Fibroblast of skin of left biceps (primary cell): ENCODE measurements around the gene MED10.

Source experiments
- DNase-seq, 2 experiments: peaks; one replicate each; pipeline ENCODE4 v3.0.0-alpha.2; 2013; ENCODE audit warnings: low read depth in 2 of 2

The MED10 gene, protein sequence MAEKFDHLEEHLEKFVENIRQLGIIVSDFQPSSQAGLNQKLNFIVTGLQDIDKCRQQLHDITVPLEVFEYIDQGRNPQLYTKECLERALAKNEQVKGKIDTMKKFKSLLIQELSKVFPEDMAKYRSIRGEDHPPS

DNA sequence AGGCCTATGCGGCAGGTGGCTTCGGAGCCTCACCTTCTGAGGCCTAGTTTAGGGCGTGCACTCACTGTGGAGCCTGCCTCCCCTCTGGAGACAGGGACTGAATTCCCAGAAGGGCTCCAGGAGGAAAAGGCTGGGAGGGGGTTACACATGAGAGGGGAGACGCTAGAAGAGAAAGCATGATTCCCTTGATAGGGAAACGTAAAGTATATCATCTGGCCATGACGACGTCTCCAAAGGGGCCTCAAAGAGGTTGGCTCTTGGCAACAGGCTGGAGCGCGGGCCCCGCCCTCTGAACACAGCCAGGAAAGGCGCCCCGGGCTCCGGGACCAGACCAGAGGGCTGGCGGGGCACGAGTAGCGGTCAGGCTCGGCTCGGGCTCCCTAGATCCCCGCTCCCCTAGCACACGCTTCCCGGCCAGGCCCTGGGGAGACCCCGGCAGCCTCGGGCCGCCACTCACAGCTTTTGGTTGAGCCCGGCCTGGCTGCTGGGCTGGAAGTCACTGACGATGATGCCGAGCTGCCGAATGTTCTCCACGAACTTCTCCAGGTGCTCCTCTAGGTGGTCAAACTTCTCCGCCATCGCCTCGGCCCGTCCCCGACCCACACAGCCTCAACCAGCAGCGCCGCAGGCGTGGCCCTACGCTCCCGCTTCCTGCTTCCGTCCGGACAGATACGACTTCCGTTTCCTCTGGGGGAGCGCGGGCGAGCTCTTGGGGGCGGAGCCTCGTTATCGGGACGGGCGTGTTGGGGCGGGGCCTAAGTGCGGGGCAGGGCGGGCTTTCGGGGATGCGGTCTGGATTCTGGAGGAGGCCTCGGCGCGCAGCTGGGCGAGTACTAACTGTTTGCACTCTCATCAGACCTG, at the start of gene MED10:
Gene MED10, minus strand, starts transcription at position 643 of the 861 bp plus-strand sequence. Its CDS starts 64 bp downstream, at position 579.
- DNase-seq: peak; percentile 81 to 82

DNA sequence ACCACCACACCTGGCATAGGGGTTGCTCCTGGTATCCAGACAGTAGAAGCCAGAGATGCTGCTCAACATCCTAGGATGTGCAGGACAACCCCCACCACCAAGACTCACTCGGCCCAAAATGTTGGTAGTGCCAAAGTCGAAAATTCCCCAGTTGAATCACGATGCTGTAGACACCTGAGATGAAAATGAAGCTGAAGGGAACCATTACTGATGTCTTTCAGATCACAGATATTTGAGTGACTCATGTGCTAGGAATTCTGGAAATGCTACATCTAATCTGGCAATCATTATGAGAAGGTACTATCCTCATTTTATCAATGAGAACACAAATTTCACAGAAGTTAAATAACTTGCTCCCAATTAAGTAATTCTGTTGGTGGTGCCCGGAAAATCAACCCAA, 49.3 kb upstream of the MED10 start:
- peak in 1 of 2 experiments; percentile 20 for DNase-seq

DNA sequence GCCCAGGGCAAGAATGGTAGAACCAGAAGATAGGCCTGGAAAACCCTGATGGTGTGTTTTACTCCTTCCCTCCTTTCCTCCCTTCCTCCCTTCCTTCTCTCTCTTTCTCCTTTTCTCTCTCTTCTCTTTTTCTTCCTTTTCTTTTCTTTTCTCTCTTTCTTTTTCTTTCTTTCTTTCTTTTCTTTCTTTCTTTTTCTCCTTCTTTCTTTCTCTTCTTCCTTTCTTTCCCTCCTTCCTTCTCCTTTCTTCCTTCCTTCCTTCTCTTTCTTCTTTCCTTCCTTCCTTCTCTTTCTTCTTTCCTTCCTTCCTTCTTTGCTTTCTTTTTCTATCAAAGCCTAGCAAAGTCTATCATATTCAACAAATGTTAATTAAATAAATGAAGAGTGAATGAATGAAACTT, 46.4 kb upstream of the MED10 start:
- no peak for DNase-seq

DNA sequence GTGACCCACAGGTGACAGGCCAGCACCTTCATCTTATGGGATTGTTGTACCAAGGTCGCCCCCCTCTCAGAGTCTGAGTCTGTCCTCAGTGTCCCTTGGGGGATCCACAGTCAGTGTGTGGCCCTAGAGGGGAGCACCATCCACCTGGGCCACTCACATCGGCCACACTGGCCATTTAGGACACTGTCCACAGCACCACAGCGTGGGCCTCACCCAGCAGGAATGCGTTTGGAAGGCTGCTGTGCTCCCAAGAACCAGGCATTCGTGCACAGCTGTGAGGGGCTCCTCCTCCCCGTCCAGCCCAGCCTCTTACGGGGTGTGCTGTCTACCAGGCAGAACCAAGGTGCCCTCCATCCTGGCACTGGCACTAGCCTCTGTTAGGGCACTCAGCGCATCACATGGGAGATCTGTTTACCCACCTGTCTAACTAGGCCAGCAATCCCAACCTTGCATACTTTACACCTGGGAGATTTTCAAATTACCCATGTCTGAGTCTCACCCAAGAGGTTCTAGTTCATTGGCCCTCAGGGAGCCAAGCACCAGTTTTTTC, 45.8 kb upstream of the MED10 start:
- no peak for DNase-seq

DNA sequence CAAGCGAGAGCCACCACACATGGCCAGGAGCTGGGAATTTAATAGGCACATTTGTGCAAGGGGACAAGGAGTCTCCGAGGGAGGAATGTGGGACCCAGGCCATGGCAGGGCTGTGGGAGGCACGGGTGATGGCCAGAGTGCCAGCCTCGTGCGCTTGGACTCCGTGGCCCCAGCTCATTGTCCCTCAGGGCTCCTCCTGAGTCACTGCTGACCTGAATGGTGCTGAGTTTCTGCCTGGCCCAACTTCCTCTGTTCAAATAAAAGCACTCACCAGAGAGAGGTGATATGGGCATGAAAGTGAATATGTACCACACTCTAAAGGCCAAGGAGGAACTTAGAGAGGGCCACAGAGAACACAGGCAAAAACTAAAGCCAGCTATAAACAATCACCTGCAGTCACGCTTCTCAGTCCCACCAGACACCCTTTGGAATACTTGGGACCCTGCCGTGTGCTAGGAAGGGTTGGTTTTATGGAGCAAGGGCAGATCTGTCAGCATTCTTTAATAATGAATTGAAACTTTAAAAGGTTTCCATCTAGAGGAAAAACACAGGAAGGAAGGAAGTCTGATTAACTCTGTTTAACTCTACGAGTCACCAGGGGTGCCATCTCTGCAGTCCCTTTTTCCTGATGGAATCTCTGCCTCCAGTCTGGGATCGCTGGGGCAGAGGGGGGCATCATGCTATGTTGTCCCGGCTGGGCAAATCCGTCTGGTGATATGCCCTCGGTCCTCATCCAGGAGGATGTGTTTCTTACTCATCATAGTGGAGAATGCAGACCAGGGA, 45.2 kb upstream of the MED10 start:
- DNase-seq: no peak

DNA sequence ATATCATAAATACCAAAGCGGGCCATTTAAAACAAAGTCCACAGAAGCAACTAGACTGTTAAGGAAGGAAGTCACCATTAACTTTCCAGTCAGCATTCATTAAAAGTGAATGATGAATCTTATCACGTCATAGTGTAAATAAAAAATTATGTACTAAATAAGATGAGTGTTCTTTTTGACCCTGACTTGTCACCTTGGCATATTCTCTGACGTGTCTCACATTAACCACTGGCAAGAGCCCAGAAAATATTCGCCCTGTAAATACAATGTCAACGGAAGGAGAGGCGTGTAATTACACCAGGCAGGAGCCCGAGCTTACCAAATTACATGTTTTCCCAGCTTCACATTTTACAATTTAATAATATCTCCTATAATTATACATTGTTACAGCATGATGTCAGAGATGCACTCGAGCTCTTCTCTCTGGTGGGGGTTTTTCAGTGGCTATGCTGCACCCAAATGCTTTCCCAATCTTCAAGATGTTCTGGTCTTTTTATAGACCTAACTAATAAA, 41.0 kb upstream of the MED10 start:
- no peak for DNase-seq

DNA sequence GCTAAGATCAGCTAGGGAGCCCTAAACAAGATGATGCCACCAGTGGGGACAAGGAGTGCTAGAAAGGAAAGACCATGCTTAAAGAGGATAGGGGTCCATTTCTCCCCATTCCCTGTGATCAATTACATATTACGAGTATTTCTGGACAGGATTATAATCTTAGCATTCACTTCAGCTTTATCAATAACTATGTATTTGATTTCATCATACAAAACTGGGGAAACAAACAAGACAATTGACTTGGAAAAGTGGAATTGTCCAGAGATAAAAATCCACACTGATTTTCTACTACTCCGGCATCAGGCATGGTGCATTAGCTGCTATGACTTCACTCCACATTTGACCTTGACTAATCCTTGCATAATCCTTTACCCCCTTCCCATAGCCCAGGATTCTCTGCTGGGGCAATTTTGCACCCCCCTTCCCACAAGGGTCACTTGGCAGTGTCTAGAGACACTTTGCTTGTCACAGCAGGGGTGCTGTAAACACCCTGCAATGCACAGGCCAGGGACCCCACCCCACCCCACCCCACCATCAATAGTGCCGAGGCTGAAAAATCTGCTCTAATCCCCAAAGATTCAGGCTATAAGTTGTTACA, 40.4 kb upstream of the MED10 start:
- no peak for DNase-seq

DNA sequence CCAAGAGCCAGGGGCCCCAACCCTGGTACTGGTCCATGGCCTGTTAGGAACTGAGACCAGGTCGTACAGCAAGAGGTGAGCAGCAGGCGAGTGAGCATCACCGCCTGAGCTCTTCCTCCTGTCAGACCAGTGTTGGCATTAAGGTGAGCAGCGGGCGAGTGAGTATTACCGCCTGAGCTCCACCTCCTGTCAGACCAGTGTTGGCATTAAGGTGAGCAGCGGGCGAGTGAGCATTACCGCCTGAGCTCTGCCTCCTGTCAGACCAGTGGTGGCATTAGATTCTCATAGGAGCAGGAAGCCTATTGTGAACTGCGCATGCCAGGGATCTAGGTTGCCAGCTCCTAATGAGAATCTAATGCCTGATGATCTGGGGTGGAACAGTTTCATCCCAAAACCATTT, 39.3 kb upstream of the MED10 start:
- DNase-seq: no peak

DNA sequence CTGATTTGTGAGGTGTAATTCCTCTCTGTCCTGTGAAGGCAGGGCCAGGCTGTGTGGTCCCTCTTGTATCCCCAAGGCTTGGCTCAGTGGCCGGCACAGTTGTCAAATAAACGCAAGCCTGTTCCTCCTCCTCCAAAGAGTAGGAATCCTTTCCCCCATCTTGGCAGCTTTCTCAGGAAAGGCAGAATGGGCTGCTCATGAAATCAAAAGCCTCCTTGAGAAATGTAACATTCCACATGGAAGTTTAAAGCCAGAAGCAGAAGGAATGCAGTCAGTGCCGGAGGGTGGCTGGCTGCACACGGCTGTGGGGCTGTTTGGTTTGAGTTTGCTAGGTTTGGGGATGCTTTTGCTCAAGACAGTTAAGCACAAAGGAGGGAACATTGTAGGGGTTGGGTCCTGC, 34.5 kb upstream of the MED10 start:
- DNase-seq: peak in 1 of 2 experiments; percentile 9

DNA sequence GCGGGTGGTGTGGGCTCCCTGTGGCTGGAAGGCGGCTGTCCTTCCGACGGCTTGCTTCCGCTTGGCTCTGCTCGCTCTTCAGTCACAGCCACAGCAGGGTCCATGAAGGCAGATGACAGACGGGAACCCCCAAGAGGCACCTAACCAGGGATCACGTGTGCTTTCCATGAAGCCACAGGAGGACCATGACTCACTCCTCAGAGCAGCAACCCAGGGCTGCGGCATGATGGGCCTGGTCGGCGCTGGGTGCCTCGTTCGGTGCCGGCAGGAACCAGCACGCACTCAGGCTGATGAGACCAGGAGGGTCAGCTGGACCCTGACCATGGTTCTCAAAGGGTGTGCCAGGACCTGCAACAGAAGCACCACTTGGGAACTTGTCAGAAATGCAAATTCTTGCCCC, 32.8 kb upstream of the MED10 start:
- no peak for DNase-seq

DNA sequence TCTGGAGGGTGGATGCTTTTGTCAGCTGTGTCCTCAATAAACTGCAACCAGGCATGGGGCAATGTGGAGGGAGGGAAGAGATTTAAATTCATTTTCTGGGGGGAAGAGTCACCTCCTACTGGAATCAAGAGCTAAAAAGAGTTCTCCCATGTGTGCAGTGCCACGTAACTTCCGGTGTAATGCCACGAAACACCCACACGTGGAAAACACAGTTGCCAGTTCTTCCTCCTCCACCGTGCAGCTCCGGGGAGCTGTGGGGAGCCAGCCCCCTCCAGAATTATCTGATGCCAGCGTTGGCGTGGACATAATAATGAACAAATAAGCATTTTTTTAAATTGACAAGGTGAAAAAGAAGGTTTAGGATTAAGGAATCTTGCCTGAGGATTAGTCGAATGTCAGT, 32.1 kb upstream of the MED10 start:
- no peak for DNase-seq

DNA sequence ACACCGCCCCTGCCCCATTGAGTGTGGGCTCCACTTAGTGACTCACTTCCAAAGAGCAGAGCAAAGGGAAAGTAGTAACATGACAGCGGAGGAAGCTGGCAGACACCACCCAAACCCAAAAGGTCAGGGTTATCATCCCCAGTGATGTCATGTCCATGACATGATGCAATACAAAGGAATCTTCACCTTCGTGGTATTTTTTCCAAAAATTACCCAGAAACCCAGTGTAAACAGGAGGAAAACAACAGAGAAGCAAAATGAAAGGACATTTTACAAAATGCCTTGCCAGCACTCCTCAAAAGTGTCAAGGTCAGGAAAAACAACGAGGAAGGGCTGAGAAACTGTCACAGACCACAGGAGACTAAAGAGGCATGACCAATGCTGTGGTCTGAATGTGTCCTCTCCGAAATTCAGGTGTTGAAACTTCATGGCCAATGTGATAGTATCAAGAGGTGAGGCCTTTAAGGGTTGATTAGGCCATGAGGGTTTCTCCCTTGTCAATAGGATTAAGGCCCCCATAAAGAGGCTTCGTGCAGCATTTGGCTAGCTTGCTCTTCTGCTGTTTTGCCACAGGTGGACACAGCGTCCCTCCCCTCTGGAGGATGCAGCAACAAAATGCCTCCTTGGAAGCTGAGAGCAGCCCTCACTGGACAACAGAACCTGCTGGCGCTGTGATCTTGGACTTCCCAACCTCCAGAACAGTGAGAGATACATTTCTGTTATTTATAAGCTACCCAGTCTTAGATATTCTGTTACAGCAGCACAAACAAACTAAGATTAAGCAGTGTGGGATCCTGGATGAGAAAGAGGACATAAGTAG, 30.5 kb upstream of the MED10 start:
- no peak for DNase-seq

DNA sequence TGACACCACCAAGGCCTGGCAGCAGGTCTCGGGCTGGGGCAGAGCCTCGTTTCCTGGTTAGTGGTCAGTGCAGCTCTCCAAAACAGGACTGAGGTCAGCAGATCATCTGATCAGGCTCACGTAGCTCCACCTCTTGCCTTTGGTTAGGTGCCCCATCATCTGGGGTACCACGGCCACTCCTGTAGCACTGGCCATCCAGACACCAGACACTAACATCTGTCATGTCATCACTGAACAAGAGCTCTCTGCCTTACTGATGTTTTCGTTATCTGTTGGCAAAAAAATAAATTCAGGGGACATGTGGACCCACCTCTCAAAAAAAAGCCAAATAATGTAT, 29.9 kb upstream of the MED10 start:
- DNase-seq: no peak

DNA sequence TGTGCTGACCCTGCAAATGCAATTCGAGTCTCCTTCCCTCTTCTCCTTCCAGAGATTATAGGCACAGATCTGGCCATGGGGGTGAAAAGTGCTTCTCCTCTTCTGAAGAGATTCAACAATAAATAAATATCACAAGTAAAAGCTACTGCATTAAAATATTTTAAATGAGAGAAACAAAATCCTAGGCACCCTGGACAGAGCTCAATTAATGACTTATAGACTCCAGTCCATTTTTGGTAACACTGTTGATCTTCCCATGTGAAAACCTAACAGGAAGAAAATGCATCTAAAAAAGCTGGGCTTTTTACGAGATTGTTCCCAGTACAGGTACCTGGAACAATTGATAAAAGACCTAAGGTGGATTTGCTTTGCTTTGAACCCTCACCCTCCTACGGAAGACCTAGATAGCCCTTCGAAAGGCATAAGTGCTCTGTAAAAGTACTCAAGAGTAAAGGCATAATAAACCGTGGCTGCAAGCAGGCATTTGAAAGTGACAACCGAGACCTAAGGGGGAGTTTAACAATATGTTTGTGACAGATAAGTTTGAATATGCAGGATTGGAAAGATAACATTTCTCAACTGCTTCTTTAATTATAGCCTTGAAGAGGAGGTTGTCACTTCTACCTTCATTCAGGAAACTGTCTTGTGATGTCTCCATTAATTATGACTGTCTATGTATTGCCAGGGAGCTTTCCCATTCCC, 29.4 kb upstream of the MED10 start:
- no peak for DNase-seq

DNA sequence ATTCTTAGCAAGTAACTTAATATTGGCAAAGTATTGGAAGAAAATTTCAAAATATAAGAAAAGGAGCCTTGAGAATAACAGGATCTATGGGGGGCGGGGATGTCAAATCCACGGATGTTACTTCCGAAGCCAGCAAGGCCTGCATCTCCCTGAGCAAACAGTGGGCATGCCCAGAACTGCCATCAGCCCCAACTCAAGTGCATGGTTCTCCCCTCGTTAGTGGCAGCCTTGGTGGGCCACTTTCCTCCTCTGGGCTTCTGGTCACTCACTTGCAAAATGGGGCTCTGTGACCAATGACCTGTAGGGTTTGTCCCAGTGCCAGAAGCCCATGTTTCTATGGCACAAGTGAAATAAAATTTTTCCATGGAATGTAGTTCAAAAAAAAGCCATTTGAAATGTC, 27.2 kb upstream of the MED10 start:
- no peak for DNase-seq

DNA sequence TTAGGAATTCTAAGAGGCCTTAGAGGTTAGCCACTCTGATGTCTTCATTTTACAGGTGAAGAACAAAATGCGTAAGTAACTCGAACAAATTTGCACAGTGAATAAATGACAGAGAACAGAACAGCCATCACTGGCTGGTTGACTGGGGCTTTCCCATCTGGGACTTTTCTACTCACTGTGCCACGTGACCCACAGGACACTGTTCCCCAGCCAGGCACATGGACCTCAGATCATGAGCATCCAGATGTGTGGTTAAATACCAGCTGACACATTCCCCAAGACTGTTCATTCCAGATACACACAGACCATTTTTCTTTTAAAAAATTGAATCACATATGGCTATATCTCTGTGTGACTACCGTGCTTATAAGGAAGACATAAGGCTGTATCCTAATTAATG, 25.8 kb upstream of the MED10 start:
- peak; percentile 75 to 79 for DNase-seq

DNA sequence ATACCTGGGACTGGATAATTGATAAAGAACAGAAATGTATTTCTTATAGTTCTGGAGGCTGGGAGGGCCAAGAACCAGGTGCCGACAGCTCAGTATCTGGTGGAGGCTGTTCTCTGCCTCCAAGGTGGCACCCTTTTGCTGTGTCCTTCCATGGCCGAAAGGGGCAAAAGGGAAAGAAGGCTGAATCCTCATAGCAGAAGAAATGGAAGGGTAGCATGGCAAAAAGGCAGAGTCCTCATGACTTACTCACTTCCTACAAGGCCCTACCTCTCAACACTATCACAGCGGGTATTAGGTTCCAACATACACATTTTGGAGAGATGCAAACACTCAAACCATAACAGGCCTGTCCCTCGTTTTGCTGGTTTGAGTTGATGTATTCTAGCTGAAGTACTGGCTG, 25.1 kb upstream of the MED10 start:
- no peak for DNase-seq

DNA sequence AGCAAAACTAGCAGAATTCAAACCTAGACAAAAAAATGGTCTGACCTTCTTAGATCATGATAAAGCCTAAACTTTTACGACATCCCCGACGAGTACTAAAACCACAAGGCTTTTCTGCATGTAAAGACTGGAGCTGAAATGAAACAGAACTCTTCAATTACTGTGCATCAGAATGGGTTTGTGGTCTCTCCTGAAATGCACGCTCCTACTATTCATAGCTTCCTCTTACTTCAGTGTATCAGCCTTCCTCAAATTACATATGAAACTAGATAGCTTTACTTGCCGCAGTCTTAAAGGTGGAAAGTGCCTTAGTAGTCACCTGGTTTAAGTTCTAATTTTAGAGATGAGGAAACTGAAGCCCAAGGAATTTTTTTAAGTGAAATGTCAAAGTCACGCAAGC, 24.6 kb upstream of the MED10 start:
- DNase-seq: peak; percentile 66 to 67

DNA sequence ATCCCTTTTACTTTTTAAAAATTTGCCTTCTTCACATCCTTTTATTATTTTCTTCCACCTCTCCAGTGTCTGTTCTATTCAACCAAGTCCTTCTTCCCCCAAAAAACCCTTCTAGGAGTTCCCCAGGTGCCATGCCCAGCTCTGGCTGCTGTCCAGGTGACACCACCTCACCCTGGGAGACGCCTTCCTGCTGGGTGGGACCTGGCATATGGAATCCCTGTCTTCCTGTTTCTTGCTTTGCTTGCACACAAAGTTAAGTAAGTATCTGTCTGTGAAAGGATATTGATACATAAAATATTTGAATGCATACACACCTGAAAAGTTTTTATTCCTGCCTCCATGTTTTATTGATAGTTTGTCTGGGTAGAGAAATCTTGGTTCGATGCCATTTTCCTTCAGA, 23.1 kb upstream of the MED10 start:
- no peak for DNase-seq
